Uterus (tissue), 2 donors: Measurements from ENCODE around the gene NR6A1.

ENCODE experiments used
- CTCF ChIP-seq, 4 experiments: fragments of 200-600 bp in 2 of 4; fragments of 450-650 bp in 2 of 4; sonication (generic) in 2 of 4; IDR thresholded peaks; one replicate each; pipeline ENCODE4 v1.5.1; 2016 to 2019; ENCODE audit warnings: antibody characterized with exemption in 4 of 4, mild to moderate bottlenecking in 2 of 4, moderate library complexity in 1 of 4
- POLR2A ChIP-seq, 2 donors: fragments of 450-650 bp; IDR thresholded peaks; one replicate each; pipeline ENCODE4 v1.6.1; 2016; ENCODE audit warnings: antibody characterized with exemption in 2 of 2, mild to moderate bottlenecking in 1 of 2, moderate library complexity in 1 of 2

GRCh38 chr9:124788542-124789217 is 17.6 kb upstream of the NR6A1 start:
- TF ChIP-seq CTCF (IDR thresholded peaks at IDR 0.05) (no peak), POLR2A (IDR thresholded peaks at IDR 0.05) (no peak)
